Measurements from ENCODE around the gene ATP1B1. TPM values are rescaled to one million over a fixed set of nuclear protein-coding genes. Genes with fewer than 3 reads are reported as not detected.

The ATP1B1 gene
- total and polyA plus RNA-seq, 2 of the 8 experiments (the other 6 are each of a cell fraction or from before 2014, with no cell fraction given), result 16.3 to 76.5 TPM

- TF ChIP-seq, protein P1, sequence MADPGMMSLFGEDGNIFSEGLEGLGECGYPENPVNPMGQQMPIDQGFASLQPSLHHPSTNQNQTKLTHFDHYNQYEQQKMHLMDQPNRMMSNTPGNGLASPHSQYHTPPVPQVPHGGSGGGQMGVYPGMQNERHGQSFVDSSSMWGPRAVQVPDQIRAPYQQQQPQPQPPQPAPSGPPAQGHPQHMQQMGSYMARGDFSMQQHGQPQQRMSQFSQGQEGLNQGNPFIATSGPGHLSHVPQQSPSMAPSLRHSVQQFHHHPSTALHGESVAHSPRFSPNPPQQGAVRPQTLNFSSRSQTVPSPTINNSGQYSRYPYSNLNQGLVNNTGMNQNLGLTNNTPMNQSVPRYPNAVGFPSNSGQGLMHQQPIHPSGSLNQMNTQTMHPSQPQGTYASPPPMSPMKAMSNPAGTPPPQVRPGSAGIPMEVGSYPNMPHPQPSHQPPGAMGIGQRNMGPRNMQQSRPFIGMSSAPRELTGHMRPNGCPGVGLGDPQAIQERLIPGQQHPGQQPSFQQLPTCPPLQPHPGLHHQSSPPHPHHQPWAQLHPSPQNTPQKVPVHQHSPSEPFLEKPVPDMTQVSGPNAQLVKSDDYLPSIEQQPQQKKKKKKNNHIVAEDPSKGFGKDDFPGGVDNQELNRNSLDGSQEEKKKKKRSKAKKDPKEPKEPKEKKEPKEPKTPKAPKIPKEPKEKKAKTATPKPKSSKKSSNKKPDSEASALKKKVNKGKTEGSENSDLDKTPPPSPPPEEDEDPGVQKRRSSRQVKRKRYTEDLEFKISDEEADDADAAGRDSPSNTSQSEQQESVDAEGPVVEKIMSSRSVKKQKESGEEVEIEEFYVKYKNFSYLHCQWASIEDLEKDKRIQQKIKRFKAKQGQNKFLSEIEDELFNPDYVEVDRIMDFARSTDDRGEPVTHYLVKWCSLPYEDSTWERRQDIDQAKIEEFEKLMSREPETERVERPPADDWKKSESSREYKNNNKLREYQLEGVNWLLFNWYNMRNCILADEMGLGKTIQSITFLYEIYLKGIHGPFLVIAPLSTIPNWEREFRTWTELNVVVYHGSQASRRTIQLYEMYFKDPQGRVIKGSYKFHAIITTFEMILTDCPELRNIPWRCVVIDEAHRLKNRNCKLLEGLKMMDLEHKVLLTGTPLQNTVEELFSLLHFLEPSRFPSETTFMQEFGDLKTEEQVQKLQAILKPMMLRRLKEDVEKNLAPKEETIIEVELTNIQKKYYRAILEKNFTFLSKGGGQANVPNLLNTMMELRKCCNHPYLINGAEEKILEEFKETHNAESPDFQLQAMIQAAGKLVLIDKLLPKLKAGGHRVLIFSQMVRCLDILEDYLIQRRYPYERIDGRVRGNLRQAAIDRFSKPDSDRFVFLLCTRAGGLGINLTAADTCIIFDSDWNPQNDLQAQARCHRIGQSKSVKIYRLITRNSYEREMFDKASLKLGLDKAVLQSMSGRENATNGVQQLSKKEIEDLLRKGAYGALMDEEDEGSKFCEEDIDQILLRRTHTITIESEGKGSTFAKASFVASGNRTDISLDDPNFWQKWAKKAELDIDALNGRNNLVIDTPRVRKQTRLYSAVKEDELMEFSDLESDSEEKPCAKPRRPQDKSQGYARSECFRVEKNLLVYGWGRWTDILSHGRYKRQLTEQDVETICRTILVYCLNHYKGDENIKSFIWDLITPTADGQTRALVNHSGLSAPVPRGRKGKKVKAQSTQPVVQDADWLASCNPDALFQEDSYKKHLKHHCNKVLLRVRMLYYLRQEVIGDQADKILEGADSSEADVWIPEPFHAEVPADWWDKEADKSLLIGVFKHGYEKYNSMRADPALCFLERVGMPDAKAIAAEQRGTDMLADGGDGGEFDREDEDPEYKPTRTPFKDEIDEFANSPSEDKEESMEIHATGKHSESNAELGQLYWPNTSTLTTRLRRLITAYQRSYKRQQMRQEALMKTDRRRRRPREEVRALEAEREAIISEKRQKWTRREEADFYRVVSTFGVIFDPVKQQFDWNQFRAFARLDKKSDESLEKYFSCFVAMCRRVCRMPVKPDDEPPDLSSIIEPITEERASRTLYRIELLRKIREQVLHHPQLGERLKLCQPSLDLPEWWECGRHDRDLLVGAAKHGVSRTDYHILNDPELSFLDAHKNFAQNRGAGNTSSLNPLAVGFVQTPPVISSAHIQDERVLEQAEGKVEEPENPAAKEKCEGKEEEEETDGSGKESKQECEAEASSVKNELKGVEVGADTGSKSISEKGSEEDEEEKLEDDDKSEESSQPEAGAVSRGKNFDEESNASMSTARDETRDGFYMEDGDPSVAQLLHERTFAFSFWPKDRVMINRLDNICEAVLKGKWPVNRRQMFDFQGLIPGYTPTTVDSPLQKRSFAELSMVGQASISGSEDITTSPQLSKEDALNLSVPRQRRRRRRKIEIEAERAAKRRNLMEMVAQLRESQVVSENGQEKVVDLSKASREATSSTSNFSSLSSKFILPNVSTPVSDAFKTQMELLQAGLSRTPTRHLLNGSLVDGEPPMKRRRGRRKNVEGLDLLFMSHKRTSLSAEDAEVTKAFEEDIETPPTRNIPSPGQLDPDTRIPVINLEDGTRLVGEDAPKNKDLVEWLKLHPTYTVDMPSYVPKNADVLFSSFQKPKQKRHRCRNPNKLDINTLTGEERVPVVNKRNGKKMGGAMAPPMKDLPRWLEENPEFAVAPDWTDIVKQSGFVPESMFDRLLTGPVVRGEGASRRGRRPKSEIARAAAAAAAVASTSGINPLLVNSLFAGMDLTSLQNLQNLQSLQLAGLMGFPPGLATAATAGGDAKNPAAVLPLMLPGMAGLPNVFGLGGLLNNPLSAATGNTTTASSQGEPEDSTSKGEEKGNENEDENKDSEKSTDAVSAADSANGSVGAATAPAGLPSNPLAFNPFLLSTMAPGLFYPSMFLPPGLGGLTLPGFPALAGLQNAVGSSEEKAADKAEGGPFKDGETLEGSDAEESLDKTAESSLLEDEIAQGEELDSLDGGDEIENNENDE (IDR thresholded peaks at IDR 0.05; ENCODE audit: insufficient replicate concordance, low read length), result no peak
- TF ChIP-seq KDM4A (IDR thresholded peaks at IDR 0.05; ENCODE audit: low read depth, low read length, severe bottlenecking), result no peak
- no peak for TF ChIP-seq KDM5A (IDR thresholded peaks at IDR 0.05; ENCODE audit: low read length)
- TF ChIP-seq RBBP5 (IDR thresholded peaks at IDR 0.05; ENCODE audit: borderline replicate concordance, low read depth, low read length), result no peak
- TF ChIP-seq SAP30 (IDR thresholded peaks at IDR 0.05; ENCODE audit: insufficient read depth, insufficient replicate concordance, low read length), result no peak
- TF ChIP-seq CREB1 (IDR thresholded peaks at IDR 0.05), result no peak
- no peak for TF ChIP-seq MAFK (IDR thresholded peaks at IDR 0.05; ENCODE audit: low read depth, low read length)
- no peak for TF ChIP-seq PHF8 (conservative IDR thresholded peaks at IDR 0.05; ENCODE audit: low read depth, low read length)
- no peak for TF ChIP-seq NANOG (IDR thresholded peaks at IDR 0.05; ENCODE audit: insufficient read depth, low read depth, low read length, poor library complexity, severe bottlenecking)
- no peak for TF ChIP-seq NRF1 (IDR thresholded peaks at IDR 0.05; ENCODE audit: low read depth, low read length)
- no peak for TF ChIP-seq ASH2L (IDR thresholded peaks at IDR 0.05; ENCODE audit: low read length)
- no peak for TF ChIP-seq TBP (IDR thresholded peaks at IDR 0.05; ENCODE audit: low read depth, low read length)
- no peak for TF ChIP-seq TAF1 (IDR thresholded peaks at IDR 0.05; ENCODE audit: low read depth, low read length)
These were observed 15.6 kb upstream of the ATP1B1 start (continued) for GRCh38 chr1:169090900-169091311.

Data from H1 (cell line).